GM12891 (cell line): Measurements from ENCODE around the gene PPIE.
"Not testable (repeated sequence)": the region's sequence is repeated elsewhere in the genome, so short reads cannot be mapped to it uniquely, and the experiment has no call there.

Source experiments
- POLR2A ChIP-seq: IDR thresholded peaks from 2 replicates; pipeline ENCODE4 v1.6.1; 2011; ENCODE audit warnings: low read depth, low read length, control low read depth
- POLR2AphosphoS5 ChIP-seq: IDR thresholded peaks from 2 replicates; pipeline ENCODE4 v1.6.1; 2011; ENCODE audit warnings: low read depth, low read length, control low read depth

DNA sequence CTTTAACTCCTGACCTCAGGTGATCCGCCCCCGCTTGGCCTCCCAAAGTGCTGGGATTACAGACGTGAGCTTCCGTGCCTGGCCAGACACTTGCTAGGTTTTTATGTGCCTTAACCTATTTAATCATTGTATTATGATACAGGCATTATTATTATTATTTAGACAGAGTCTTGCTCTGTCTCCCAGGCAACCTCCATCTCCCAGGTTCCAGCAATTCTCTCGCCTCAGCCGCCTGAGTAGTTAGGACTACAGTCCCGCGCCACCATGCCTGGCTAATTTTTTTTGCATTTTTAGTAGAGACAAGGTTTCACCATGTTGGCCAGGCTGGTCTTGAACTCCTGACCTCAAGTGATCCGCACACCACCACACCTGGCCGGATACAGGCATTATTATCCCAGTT lies 44.0 kb downstream of the PPIE start:
- not testable (repeated sequence) for TF ChIP-seq POLR2A, POLR2AphosphoS5
